HuH-7.5 (cell line): Measurements from ENCODE around the gene DDX24.

Experiments
- DNase-seq: peaks from one replicate; pipeline ENCODE4 v3.0.0; 2011; ENCODE audit warnings: low spot score

Gene DDX24

DNA sequence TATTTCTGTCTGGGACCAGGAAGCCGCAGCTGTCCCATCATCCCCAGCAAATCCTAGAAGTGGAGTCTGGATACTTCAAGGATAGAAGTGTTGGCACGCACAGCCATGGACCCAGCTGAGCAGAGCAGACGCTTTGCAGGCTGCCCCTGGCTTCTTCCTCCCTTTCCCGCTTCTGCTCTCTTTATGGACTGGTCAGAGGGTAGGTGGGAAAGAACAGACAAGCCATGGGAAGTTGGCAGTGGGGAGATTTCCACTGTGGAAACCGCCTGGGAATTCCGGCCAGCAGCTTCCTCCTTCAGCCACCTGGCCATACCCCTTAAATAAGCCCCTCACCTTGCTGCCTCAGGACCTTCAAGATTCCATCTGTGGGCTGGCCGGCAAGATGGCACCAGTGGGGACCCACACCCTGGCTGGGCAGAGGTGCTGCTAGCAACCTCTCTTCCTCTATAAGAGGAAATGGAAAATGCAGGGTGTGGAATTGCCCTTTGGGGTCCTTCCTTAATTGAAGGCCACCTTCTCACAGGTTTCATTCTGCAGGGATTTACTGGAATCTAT lies 34.2 kb downstream of the DDX24 start:
- DNase-seq: no peak

DNA sequence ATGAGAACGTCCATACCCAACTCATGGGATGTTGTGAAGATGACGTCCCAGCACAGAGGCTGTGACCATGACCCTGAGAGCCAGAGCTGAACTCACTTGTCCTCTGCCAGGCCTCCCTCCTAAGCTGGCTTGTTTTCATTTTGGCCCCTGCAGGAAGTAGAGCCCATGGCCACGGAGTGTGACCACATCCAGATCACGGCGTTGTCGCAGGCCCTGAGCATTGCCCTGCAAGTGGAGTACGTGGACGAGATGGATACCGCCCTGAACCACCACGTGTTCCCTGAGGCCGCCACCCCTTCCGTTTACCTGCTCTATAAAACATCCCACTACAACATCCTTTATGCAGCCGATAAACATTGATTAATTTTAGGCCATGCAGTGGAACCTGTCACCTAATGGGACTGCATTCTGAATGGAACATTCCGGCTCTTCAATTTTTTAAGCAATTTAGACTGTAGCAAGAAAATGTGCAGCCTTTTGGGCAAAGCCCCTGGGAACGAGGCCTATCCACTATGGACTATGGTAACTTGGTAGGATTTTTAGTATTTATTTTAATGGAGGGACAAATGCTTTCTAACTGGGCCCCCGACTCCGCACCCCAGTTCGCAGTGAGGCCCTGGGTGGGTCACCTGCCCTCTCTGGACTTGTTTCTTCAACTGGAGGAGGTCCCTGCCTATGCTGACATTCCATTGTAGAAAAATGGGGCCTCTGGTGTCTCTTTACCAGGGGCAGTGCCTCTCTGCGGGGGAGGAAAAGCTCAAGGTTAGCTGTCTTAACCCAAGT lies 35.2 kb downstream of the DDX24 start:
- no peak for DNase-seq

DNA sequence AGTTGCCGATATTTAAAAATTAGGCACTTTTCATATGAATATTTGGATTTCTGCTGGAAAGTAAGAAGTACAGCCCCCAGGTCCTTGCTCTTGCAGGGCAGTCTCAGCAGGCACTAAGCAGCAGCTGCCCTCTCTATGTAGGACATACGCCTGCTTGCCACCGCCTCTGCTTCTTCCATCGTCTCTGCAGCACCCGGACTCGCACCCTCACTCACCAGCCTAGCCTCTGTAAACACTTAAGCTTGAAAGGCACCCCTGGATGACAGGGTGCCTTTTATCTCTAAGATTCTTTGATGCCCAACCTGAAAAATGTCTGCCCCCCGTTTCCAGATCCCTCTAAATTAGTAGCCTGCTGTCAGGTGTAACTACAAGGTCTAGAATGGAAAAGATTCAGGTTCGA lies 35.9 kb downstream of the DDX24 start:
- no peak for DNase-seq

DNA sequence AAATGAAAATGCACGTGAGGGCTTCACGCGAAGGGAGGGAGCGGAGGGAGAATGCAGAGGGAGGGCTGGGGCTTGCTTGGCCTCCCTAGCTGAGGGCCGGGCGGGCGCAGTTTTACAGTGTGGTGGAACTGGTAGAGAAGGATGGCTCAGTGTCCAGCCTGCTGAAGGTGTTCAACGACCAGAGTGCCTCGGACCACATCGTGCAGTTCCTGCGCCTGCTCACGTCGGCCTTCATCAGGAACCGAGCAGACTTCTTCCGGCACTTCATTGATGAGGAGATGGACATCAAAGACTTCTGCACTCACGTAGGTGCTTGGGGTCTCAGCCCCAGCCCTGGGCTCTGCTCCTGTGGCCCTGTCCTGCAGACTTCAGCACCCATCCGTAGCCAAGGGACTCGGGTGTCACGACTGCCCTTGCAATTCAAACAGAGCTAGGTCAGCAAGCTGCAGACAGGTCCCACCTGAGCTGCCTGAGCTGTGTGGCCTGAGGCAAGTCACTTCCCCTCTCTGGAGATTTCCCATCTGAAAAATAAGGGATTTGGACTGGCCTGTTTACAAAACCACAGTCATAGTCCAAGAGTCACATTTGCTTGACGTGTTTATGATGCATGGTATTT lies 36.4 kb downstream of the DDX24 start:
- no peak for DNase-seq

DNA sequence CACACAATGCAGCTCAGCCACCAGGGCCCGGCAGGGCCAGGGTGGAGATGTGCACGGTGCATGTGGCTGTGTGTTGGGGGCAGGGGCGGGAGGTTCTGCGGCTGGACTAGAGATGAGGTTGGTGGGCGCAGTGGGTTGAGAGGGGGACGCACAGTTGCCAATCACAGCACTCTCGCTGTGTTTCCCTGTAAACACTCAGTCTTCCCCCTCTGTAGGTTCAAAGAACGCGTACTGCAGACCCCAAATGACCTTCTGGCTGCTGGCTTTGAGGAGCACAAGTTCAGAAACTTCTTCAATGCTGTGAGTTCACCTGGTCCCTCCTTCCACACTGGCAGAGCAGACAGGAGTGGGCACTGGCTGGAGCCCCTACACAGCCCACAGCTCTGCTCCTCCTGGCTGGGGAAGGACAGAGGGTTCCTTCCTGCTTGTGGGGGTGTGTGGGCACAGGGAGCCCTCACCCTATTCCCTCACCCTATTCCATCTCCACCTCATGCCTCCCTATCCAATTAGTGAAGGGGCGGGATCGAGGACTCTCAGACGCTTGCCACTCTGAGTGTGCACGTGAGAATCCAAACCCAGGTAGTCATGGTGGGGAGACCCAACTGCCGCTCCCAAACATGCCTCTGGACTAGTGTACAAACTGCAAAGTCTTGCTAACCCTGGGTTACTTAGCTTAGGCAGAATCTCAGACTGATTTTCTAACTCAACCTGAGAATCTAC lies 37.1 kb downstream of the DDX24 start:
- no peak for DNase-seq

DNA sequence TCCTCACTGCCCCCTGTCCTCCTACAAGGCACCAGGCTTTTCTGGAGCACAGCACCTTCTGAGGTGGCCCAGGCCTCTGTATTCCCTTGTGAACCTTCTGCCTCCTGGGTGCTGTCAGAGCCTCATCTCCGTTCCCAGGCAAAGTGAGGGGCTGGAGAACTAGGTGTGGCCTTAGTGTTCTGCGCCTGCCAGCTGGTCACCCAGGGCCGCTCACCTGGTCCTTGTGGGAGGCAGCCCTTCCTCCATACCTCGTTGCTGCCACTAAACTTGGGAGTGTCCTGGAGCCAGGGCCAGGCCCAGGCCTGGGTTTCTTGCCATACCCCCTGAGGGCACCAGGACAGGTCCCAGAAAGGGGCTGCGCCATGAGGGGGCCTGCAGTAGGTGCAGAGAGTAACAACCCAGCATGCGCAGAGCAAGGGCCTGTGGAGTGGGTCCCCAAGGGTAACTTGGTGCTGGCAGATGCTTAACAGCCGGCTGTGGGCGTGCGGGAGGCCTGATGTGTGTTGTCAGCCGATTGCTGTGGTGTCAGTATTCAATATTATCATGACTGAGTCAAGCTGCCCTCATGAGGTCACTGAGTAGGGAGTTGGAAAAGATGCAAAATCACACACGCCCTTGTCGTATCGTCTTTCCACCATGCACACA lies 37.8 kb downstream of the DDX24 start:
- DNase-seq: no peak

DNA sequence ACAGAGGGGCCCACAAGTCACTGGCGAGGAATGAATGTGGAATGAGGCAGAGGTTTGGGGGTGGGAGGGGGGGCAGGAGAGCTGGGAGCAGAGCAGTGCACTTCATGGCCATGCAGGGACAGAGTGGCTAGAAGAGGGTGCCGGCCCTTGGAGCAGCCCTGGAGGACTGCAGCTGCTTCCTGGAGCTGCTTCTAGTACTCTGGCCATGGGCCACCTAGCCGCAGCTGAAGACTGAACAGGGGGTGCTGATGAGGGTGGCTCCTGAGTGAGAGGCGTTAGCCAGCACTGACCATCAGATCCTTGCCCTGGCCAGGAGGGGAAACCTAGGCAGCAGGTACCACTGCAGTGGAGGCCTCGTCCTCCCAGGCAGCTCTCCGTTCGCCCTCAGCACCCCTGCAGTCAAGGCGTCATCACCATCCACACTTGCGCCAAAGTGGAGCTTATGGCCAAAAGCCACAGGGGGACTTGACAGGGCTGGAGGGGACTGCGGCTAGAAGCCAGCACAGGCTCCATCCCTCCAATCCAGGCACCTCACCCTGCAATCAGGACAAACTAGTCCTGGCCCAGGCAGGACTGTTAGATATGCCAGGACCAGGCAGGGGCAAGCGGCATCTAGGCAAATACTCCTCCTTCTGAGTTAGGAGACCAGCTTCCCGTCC lies 38.4 kb downstream of the DDX24 start:
- no peak for DNase-seq

DNA sequence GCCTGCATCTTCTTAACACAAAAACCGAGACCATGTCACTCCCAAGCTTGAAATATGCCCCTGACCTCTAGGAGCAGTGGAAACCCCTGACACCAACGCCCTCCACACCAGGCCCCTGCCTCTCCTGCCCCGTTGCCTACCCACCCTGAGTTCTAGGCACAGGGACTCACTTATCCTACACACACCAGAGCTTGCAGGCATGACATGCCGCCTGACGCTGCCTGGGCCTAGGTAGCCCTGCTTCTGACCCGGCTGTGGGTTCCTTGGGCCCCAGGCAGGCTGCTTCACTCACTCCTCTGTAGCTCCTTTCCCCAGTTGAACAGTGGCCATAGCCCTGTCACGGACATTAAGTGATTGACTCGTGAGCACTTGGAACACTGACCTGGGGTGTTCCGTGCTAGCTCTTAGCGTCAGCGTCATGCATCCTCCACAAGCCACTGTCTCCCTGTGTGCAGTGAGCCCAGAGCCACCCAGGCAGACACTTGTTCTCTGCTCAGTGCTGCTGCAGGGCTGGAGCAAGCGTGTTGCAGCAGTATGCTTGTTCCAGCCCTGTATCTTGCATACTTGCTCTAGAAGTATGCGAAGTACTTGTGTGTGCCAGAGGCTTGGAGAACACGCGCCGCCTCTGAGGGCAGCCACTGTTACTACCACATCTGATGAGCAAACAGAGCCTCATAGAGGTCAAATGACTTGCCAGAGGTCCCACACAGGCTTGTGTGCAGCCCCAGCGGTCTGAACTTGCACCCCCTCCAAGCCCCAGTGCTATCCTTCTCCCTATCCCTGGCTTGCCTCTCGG lies 39.3 kb downstream of the DDX24 start:
- no peak for DNase-seq

DNA sequence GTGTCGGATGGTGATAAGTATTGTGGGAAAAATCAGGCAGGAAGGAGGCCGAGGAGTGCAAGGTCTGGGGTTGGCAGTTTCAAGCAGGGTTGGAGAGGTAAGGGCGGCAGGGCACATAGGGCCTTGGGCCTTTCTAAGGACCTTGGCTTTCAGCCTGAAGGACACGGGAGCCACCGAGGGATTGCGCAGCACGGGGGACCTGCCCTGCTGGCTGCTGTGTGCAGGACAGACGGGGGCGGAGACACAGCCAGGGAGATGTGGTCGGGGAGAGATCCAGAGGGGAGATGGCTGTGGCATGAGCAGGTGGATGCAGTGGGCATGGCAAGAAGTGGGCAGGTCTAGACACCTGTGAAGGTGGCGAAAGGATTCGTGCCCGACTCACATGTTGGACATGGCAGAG lies 40.2 kb downstream of the DDX24 start:
- no peak for DNase-seq

DNA sequence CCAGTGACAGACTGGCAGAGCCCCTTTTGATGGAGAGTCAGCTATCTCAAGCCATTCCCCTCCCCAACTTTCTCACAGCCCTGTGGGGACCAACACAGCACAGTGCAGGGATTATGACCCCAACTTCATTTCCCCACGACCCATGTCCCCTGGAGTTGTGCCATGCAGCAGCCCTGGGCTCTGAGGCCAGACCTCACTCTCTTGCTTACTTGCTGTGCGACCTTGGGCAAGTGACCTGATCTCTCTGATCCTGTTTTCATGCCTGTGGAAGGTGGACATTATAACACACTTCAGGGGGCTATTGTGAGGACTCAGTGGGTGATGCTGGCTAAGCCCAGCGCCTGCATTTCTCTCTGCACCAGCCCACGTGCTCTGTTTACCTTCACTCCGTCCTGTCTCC lies 40.8 kb downstream of the DDX24 start:
- DNase-seq: no peak

DNA sequence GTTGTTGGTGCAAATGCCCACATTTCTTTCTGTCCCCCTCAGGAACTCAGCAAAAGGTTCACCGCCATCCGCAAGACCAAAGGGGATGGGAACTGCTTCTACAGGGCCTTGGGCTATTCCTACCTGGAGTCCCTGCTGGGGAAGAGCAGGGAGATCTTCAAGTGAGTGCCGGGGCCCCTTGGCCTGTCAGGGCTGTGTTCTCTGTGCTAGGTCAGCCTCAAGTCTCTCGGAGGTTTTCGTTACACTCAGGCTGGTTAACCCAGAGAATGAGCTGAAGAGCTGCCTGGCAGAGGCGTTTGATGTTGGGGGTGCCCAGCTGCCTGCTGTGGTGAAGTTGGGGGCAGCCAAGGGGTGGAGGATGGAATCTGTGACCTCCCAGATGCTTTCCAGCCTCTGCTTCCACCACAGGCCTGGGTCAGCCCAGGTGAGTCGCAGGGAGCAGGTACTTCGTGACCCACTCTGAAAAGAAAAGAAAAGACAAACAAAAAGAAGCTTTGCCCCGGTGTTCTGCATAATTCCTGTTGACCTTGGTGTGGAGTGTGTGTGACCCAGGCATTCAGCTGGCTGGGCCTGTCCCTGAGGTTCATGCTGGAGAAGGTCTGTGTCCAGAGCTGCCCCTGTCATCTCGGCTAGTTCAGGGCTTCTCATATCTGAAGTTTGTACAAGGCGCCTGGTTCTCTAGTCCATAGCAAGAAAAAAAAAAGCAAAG lies 41.9 kb downstream of the DDX24 start:
- DNase-seq: no peak

DNA sequence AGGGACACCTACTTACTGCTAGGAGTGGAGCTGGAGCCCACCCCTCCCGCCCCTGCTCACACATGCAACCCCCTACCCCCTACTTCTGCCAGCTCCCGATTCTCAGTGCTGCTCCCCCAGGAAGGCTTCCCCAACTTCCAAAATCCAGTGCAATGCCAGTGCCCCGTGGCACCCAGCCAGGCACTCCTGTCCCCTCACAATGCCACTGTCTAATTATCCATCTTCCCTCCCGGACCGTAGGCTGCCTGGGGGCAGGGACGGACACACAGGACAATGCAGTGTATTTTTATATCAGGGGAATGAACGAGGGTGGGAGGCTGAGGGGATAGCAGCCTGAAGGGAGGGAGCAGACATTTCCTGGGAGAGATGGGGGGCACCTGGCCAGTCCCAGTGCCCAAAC lies 42.5 kb downstream of the DDX24 start:
- no peak for DNase-seq

DNA sequence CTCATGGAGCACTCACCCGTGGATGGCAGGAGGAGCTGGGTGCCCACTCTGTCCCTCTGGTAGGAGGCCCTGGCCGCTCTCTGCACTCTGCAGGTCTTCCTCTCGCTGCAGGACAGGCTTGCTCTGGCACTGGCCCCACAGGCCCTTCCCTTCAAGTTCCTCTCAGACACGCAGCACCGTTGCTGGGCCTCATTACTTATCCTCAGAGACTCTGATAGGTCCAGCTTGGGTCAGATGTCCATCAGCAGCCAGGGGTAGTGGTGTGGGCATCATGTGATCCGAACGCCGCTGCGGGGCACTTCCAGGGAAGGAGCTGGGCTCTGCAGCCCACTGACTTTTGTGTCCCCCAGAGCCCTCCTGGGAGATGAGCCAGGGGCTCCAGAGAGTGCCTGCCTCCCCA lies 43.0 kb downstream of the DDX24 start:
- DNase-seq: no peak

DNA sequence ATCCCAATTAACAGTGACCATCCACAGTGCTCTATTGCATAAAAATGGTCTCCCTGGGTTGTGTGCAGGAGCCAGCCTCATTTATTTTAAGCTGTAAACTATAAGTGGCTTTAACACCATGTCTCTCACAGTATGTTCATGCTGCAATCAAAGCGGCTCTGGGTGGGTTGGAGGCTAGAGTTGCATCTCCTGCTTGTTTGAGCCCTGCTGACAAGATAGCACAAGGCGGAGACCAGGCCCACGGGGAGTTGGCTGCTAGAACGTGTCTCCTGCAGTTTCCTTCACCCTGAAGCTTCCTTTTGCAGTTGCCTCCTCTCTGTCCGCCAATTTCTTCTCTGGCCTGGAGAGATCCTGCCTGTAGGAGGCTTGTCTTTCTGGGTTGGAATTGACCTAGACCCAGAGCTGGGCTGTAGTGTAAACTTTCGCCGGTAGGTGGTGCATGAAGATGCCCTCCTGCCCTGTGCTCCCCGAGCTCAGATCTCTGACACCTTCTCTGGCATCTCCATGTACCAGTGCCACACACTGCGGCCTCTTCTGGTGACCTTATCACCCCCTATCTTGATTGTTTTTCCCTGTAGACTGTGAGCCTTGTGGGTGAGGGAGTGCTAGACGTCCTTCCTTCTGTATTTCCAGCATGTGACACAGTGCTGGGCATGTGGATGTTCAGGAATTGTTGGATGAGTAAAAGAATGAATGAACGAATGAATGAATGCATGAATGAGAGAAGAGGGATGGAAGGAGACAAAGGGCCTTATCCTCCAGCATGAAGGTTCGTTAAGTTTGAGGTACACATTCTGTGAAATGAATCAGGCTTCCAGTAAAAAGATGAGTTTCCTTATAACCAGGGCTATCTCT lies 44.5 kb downstream of the DDX24 start:
- DNase-seq: peak; percentile 80

DNA sequence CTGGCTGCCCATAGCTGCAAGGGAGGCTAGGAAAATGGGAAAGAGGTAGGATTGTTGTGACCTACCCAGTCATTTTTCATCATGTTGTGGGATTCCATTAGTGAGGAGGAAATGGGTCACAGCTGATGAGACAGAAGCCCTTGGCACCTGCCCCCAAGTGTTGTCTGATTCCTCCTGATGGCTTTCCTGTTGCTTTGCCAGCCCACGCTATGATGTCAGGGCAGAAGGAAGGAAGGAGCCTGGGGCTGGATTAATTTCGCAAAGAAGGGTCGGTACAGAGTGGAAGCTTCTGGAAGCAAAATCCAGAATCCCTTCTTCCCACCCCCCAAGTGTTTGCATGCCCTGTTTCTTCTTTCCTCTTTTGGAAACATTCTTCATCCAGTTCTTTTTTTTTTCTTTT lies 46.1 kb downstream of the DDX24 start:
- no peak for DNase-seq

DNA sequence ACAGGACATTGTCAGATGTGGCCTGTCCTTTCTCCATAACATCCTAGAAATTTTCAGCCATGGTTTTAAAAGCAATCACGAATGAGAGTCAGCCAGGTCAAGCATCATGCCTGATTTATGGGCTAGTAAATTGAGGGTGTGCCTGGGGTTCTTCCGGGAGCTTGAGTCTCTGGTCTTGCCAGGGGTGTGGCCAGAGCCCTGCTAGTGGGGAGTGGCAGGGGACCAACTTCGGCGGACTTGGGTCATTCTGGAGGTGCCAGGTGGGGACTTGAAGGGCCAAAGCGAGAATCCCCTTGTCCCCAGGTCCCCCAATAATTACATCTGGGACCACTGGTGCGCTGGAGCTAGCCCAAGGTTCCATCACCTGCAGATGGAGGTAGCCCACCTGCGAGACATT lies 49.1 kb downstream of the DDX24 start:
- no peak for DNase-seq

DNA sequence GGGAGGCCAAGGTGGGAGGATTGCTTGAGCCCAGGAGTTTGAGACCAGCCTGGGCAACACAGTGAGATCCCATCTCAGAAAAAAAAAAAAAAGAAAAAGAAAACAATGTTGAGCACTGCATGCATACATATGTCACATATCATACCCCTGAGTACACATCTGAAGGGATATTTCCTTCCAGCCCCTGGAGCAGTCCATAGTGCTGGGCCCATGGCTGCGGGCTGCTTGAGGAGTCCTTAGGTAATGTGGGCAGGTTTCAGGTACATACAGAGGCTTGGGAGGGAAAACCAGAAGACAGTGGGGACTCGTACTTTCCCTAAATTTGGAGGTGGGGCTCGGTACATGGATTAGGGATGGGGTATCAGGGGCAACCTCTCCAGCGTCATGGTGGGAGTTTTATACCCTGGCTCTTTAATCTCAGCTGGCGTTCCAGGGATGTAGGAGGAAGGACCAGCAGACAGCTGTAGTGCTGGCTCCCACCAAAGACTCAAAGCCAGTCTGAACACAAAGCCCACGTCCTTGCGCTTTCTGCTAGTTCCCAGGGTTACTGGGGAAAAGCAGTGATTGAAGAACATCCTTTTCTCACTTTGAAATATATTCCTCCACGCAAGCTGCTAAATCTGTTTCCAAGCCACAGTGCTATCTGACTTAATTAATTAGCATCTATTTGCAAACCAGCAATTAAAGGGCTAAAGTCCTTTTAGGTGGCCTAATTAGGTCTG lies 49.7 kb downstream of the DDX24 start:
- no peak for DNase-seq

DNA sequence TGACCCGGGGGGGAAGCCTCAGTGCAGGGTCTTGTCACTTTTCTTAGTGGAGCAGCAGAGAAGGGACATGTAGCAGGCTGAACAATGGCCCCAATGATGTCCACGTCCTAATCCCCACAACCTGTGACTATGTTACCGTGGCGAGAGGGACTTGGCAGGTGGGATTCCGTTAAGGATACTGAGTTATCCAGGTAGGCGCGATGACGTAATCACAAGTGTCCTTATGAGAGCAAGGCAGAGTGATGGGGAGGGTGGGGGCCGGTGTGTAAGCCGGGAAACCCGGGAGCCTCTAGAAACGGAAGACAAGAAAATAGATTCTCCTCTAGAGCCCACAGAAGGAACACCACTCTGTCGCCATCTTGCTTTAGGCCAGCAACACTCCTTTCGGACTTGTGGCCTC lies 50.4 kb downstream of the DDX24 start:
- no peak for DNase-seq

DNA sequence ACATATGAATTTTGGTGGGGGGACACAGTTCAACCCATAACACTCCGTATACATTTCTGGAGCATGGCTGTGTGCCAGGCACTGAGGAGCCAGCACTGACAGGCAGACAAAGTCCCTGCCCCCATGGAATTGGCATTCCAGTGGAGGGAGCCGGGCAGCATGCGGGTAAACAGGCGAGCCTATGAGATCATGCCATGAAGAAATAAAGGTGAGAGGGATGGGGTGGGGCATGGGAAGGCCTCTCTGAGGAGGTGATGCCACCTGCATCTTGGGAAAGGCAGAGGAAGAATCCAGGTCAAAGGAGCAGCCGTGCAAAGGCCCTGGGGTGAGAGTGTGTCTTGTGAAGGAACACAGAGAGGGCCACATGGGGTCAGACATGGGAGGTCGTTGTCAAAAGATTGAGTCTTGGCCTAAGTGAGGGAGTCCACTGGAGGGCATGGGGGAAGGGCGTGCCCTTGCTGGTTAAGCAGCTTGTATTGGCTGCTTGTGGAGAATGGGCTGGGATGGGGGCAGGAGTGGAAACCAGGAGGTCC lies 51.3 kb downstream of the DDX24 start:
- no peak for DNase-seq
